ENCODE results near the gene WDR45.

WDR45 gene

GRCh38 chrX:49053223-49054072 lies 26.2 kb downstream of the WDR45 start:
- peak; percentile 39 to 40 for DNase-seq (ENCODE audit: low read depth in 1 of 2, low spot score in 1 of 2)

GRCh38 chrX:49043987-49044281 lies 35.8 kb downstream of the WDR45 start:
- no peak for DNase-seq (ENCODE audit: low read depth in 1 of 2, low spot score in 1 of 2)

GRCh38 chrX:49043220-49043986 lies 36.3 kb downstream of the WDR45 start, which contains the start of gene TFE3:
Gene TFE3 (minus strand): TSS chrX:49043357. CDS start chrX:49043226, 131 bp downstream.
- DNase-seq (ENCODE audit: low read depth in 1 of 2, low spot score in 1 of 2): peak; percentile 83 to 89

GRCh38 chrX:49042581-49043219 lies 37.0 kb downstream of the WDR45 start:
- DNase-seq (ENCODE audit: low read depth in 1 of 2, low spot score in 1 of 2): no peak

GRCh38 chrX:49041744-49042580 lies 37.7 kb downstream of the WDR45 start:
- DNase-seq (ENCODE audit: low read depth in 1 of 2, low spot score in 1 of 2): no peak

- DNase-seq (ENCODE audit: low read depth in 1 of 2, low spot score in 1 of 2): no peak
Measured at GRCh38 chrX:49040376-49040955, 39.2 kb downstream of the WDR45 start.

- peak in 1 of 2 donors; percentile 31 for DNase-seq (ENCODE audit: low read depth in 1 of 2, low spot score in 1 of 2)
Measured at GRCh38 chrX:49039598-49040375, 39.9 kb downstream of the WDR45 start.

GRCh38 chrX:49037883-49038475 lies 41.7 kb downstream of the WDR45 start:
- no peak for DNase-seq (ENCODE audit: low read depth in 1 of 2, low spot score in 1 of 2)

- no peak for DNase-seq (ENCODE audit: low read depth in 1 of 2, low spot score in 1 of 2)
Measured at GRCh38 chrX:49030283-49030682, 49.4 kb downstream of the WDR45 start.

- no peak for DNase-seq (ENCODE audit: low read depth in 1 of 2, low spot score in 1 of 2)
Measured at GRCh38 chrX:49029876-49030275, 49.8 kb downstream of the WDR45 start.
